Measurements from ENCODE around the gene ELL.

DNA sequence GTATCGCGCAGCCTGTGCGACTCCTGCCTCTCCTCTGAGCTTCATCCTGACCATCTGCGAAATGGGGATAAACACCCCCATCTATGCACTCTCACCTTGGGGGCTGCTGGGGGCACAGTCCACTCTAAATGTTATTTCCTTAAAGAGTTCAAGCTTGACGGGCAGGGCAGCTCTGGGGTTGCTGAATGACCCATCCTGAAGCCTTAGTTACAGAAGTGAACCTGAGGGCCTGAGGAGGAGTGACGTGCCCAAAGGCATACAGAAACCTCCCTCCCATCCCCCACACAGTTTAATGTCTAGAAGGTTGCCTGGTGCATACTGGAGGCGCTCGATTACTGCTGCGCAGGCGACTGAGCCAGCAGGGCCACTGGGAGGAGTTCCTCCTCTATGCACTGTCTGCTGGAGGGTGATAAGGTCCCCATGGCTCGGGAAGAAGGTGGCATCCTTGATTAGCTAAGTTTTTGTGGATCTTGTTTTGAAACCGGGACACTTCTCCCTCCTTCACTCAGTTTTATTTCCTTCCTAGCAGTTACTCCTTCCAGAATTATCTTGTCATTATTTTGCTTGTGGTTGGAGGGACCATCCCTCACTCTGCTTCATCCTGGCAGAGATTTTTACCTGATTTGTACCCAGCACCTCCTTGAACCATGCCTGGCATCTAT lies 22.1 kb upstream of the ELL start:
- TF ChIP-seq, protein P1, sequence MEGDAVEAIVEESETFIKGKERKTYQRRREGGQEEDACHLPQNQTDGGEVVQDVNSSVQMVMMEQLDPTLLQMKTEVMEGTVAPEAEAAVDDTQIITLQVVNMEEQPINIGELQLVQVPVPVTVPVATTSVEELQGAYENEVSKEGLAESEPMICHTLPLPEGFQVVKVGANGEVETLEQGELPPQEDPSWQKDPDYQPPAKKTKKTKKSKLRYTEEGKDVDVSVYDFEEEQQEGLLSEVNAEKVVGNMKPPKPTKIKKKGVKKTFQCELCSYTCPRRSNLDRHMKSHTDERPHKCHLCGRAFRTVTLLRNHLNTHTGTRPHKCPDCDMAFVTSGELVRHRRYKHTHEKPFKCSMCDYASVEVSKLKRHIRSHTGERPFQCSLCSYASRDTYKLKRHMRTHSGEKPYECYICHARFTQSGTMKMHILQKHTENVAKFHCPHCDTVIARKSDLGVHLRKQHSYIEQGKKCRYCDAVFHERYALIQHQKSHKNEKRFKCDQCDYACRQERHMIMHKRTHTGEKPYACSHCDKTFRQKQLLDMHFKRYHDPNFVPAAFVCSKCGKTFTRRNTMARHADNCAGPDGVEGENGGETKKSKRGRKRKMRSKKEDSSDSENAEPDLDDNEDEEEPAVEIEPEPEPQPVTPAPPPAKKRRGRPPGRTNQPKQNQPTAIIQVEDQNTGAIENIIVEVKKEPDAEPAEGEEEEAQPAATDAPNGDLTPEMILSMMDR (IDR thresholded peaks at IDR 0.05 in 4 of 5, conservative IDR thresholded peaks at IDR 0.05 in 1 of 5): no peak
- no peak for TF ChIP-seq POLR2A (IDR thresholded peaks at IDR 0.05)
